GM19035 (cell line): ENCODE results near the gene DOCK7.
"Not testable (repeated sequence)": the region's sequence is repeated elsewhere in the genome, so short reads cannot be mapped to it uniquely, and the experiment has no call there.

Experiments
- ATAC-seq: cut with Tn5 transposase; IDR thresholded peaks from one replicate; pipeline ENCODE4 v1.9.1; 2021; ENCODE audit not compliant: unreplicated experiment

DOCK7 gene

GRCh38 chr1:62693123-62693522, 4.9 kb upstream of the DOCK7 start:
- no peak for ATAC-seq

GRCh38 chr1:62691062-62691844, 3.1 kb upstream of the DOCK7 start:
- ATAC-seq = no peak

- ATAC-seq = no peak
Measured at GRCh38 chr1:62689524-62689923, 1.3 kb upstream of the DOCK7 start.

GRCh38 chr1:62688687-62689085, 500 bp upstream of the DOCK7 start:
- peak; percentile 13 for ATAC-seq

- ATAC-seq = peak; percentile 42
Measured at GRCh38 chr1:62687421-62687902, 724 bp downstream of the DOCK7 start.

- no peak for ATAC-seq
Measured at GRCh38 chr1:62686822-62687221, 1.4 kb downstream of the DOCK7 start.

- ATAC-seq = no peak
Measured at GRCh38 chr1:62685431-62685859, 2.7 kb downstream of the DOCK7 start.

- no peak for ATAC-seq
Measured at GRCh38 chr1:62682531-62682930, 5.7 kb downstream of the DOCK7 start.

GRCh38 chr1:62680992-62681391, 7.2 kb downstream of the DOCK7 start:
- ATAC-seq = not testable (repeated sequence)

GRCh38 chr1:62677822-62678221, 10.4 kb downstream of the DOCK7 start:
- not testable (repeated sequence) for ATAC-seq

- no peak for ATAC-seq
Measured at GRCh38 chr1:62676611-62677356, 11.4 kb downstream of the DOCK7 start.

- no peak for ATAC-seq
Measured at GRCh38 chr1:62673629-62674028, 14.6 kb downstream of the DOCK7 start.

GRCh38 chr1:62672029-62672428, 16.2 kb downstream of the DOCK7 start:
- no peak for ATAC-seq

- no peak for ATAC-seq
Measured at GRCh38 chr1:62654744-62655143, 33.4 kb downstream of the DOCK7 start.

- ATAC-seq = no peak
Measured at GRCh38 chr1:62652387-62652786, 35.8 kb downstream of the DOCK7 start.

- no peak for ATAC-seq
Measured at GRCh38 chr1:62643283-62643682, 44.9 kb downstream of the DOCK7 start.

- ATAC-seq = no peak
Measured at GRCh38 chr1:62637392-62638105, 50.6 kb downstream of the DOCK7 start.

- ATAC-seq = no peak
Measured at GRCh38 chr1:62628506-62628905, 59.7 kb downstream of the DOCK7 start.

GRCh38 chr1:62625415-62625814, 62.8 kb downstream of the DOCK7 start:
- no peak for ATAC-seq

- ATAC-seq = peak; percentile 95
Measured at GRCh38 chr1:62621907-62622306, 66.3 kb downstream of the DOCK7 start.

GRCh38 chr1:62613890-62614289, 74.3 kb downstream of the DOCK7 start:
- no peak for ATAC-seq
